NCI-H2029 (cell line): ENCODE measurements around the gene SLC17A7.

Source experiments
- DNase-seq: peaks from one replicate; lab custom pipeline; 2025; lab: John Stamatoyannopoulos, UW

SLC17A7 gene

DNA sequence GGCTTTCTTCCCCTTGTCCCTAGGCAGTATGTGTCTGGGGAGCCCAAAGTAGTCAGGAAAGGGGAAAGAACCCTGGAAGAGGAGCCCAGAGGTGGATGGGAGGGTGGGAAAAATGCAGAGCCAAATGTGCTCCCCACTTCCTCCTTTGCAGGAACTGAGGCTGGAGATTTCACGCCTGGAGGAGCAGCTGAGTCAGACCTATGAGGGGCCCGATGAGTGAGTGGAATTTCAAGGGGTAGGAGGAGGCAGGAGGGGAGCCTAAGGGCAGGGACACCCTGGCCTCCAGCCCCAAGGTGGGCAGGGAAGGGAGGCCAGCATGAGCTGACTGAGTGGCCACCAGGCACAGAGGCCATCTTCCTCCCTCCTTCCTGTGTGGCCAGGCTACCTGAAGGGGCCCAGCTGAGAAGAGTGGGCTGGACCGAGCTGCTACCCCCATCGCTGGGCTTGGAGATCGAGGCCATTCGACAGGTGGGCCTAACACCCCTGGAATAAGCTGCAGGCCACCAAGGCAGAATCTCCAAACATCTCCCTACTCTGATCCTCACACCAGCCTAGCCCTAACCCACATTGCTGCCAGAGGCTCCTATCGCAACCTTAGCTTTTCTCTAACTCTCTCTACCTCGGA is 32.4 kb downstream of the SLC17A7 start:
- DNase-seq: no peak

GRCh38 chr19:49407482-49408015 is 33.8 kb downstream of the SLC17A7 start:
- DNase-seq: no peak

DNA sequence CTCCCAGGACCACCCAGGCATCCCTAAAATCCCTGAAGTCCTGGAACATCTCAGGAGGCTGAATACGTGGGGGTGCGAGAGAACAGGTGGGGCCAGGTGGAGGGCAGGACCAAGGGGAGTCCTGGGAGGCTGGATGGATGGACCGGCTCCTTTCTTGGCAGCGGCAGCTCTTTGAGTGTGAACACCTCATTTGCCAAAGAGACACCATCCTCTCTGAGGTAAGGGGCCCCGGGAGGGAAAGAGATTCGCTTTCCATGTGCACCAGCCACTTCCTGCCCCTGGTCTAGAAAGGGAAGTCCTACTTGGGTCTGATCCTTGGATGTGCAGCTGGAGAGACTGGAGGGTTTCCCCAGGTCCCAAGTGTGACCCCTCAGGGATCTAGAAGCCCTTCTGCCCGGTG is 34.2 kb downstream of the SLC17A7 start:
- DNase-seq: no peak

- DNase-seq: peak; percentile 95
Measured at GRCh38 chr19:49403404-49404187, 37.7 kb downstream of the SLC17A7 start.

DNA sequence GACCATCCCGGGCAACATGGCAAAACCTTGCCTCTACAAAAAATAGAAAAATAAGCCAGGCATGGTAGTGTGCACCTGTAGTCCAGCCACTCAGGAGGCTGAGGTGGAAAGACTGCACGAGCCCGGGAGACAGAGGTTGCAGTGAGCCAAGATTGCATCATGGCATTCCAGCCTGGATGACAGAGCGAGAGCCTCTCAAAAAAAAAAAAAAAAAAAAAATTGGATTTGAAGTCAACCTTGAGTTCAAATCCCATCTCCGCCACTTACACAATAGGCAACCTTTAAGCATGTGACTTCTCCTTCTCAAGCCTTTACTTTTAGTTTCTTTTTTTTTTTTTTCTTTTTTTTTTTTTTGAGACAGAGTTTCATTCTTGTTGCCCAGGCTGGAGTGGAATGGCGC is 41.3 kb downstream of the SLC17A7 start:
- DNase-seq: no peak

- no peak for DNase-seq
Measured at GRCh38 chr19:49398931-49399330, 42.4 kb downstream of the SLC17A7 start.

DNA sequence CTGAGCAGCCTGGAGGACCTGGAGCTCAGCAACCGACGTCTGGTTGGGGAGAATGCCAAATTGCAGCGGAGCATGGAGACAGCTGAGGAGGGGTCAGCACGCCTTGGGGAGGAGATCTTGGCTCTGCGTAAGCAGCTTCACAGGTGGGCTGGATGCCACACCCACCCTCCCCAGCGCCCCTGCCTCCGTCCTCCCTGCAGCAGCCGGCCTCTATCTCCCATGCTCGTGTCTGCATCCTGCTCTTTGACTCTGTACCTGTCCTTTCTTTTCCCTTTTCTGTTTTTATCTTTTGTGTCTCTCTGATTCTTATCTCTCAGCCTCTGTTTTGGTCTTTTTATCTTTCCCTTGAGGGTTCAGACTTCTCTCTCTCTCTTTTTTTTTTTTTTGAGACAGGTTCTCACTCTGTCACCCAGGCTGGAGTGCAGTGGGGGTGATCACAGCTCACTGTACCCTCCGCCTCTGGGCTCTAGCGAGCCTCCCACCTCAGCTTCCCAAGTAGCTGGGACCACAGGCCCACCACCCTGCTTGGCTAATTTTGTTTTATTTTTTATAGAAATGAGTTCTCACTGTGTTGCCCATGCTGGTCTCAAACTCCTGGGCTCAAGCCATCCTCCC is 43.2 kb downstream of the SLC17A7 start:
- no peak for DNase-seq

DNA sequence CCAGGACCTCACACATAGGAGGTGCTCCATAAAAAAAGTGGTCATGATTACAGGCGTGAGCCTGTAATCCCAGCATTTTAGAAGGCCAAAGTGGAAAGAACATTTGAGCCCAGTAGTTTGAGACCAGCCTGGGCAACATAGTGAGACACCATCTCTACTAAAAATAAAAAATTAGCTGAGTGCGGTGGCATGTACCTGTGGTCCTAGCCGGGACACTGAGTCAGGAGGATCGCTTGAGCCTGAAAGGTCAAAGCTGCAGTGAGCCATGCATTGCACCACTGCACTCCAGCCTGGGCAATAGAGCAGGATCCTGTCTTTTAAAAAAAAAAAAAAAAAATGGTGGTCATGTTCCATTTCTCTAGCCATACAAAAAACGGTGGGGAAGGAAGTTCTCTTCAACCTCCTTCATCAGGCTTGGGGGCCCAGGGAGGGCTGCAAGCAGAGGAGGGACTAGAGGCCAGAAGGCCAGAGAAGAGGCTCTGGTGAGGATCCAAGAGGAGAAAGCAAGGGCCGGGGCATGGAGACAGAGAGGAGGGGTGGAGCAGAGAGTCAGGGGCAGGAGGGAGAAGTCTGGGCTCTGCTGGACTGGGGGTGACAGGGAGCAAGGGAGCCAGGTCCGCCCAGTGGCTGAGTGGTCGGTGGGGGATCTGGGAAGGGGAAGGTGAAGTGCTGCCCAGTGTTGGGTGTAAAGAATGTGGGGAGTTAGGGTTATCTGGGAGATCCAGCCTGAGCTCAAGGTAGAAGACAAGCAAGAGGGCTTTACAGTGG is 44.4 kb downstream of the SLC17A7 start:
- no peak for DNase-seq

- DNase-seq: no peak
Measured at GRCh38 chr19:49395581-49396407, 45.5 kb downstream of the SLC17A7 start.

DNA sequence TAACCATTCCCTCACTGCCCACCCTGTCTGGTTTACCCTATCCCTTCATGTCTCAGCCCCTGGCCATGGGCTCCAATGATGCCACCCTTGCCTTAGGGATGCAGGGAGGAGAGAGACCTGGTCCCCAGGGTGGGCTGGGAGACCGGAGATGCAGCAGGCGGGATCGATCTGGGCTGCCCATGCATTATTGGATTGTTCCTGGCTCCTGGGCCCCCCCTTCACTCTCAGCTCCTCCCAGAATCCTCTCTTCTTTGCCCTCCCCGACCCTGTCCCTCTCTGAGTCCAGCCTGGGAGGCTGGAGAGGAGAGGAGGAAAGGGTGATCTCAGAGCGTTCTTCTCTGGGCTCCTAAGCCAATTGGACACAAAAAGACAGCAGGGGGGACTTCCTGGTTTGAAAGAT is 47.4 kb downstream of the SLC17A7 start:
- DNase-seq: no peak

DNA sequence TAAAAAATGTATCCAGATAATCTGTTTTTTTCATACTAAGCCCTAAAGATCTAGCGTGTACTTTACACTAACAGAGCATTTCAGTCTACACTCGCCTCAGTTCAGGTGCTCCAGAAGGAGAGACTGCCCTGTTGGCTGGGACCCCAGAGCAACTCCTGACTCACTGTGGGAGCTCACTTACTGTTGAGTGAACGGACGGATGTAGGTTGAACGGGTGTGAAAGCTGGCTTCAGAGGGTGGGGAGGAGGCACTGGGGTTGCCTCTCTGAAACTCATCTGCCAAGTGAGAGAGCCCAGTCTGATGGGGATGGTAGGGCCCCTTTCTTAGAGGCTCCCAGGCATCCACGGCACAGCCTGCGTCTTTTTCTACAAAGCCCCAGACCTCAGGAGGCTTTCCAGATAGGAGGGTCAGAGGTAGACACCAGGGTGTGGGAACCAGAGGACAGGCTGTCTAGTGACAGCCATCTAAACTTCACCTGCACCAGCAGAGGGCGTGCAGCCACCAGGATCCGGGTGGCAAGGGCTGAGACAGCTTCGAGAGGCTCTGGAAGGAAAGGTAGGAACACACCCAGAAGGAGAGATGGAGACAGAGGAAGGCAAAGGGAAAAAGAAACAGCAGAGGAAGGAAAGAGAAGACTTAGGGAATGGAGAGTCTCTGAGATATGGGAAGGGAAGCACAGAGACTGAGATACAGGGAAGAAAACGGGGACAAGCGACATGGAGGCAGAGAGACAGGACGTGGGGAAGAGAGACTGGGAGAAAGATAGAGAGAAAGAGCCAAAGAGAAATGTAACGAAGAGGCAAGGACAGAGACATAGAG is 49.5 kb downstream of the SLC17A7 start:
- DNase-seq: peak; percentile 61

- DNase-seq: no peak
Measured at GRCh38 chr19:49390929-49391359, 50.4 kb downstream of the SLC17A7 start.

GRCh38 chr19:49390131-49390928 is 51.0 kb downstream of the SLC17A7 start:
- DNase-seq: no peak

DNA sequence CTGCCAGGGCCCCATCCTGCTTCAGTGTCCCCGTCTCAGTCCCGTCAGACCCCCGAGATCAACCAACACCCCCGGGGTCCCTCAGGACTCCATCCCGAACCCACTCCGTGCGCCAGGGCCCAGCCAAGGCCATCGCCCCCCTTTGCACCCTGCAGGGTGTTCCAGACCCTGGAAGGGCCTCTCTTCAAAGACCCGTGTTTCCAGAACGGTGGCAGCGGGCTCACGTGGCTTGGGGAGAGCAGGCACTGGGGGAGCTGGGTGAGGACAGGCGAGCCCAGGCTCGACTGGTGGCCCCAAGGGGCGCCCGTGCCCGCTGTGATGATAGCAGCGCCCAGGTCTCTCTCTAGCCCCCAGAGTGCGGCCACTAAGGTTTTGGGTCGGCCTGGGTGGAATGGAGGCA is 51.9 kb downstream of the SLC17A7 start:
- no peak for DNase-seq

- DNase-seq: peak; percentile 55
Measured at GRCh38 chr19:49387936-49388372, 53.4 kb downstream of the SLC17A7 start, which contains the start of gene KASH5. Gene KASH5 (plus strand): TSS chr19:49388249. CDS start chr19:49390884, 2,635 bp downstream.

DNA sequence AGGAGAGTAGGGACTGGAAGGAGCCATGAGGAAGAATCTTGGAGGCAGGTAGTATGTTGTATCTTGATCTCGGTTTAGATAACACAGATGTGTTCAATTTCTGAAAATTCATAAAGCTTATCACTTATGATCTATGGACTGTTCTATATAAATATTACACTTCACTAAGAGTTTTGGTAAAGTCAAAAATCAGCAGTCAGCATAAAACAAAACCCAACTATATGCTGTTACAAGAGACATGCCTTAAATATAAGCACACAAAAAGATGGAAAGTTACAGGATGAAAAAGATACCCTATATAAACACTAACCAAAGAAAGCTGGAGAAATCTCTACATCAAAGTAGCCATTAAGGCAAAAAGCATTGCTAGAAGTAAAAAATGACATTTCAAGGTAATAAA is 57.7 kb downstream of the SLC17A7 start:
- no peak for DNase-seq

GRCh38 chr19:49382639-49383038 is 58.7 kb downstream of the SLC17A7 start:
- no peak for DNase-seq

GRCh38 chr19:49380391-49380790 is 60.9 kb downstream of the SLC17A7 start:
- DNase-seq: no peak
